IMR-90 (cell line): Measurements from ENCODE around the gene SIK2. TPM values are rescaled to one million over a fixed set of nuclear protein-coding genes. Genes with fewer than 3 reads are reported as not detected.

Experiments
- ATAC-seq: fragments of 200-7000 bp; cut with Tn5 transposase; 2 replicates; pipeline ENCODE4 v1.9.1; 2020; ENCODE audit warnings: low read depth, mild to moderate bottlenecking, moderate library complexity
- BruUV-seq: library from RNA; stranded (reverse); fragments of 400-500 nt; replicated peaks from 2 replicates; lab custom pipeline; 2021; lab: Mats Ljungman, UMichigan
- CTCF ChIA-PET: fragments of 300-600 bp; formaldehyde crosslinking; extraction: SDS; loops from one replicate; lab custom pipeline; 2021; ENCODE audit warnings: antibody characterized with exemption; lab: Yijun Ruan, JAX
- POLR2A ChIA-PET: fragments of 300-600 bp; sonication (Branson Sonifier 250); formaldehyde crosslinking; loops from one replicate; lab custom pipeline; 2022; ENCODE audit warnings: antibody characterized with exemption; ENCODE audit not compliant: unreplicated experiment; lab: Charles Lee
- DNase-seq: peaks from one replicate; pipeline ENCODE4 v3.0.0; 2013
- H2AFZ ChIP-seq: replicated peaks from 2 replicates; pipeline ENCODE3; 2013; ENCODE audit warnings: low read length, mild to moderate bottlenecking; ENCODE audit not compliant: poor library complexity
- H2AK5ac ChIP-seq: 2 replicates; pipeline ENCODE4 v1.6.1; 2013; ENCODE audit warnings: low read depth, low read length, inconsistent platforms
- H2AK9ac ChIP-seq: replicated peaks from 2 replicates; pipeline ENCODE3; 2013; ENCODE audit warnings: mild to moderate bottlenecking, low read depth, low read length, moderate library complexity; ENCODE audit not compliant: poor library complexity
- H2BK120ac ChIP-seq: 2 replicates; pipeline ENCODE4 v1.6.1; 2013; ENCODE audit warnings: low read depth, low read length, inconsistent platforms
- H2BK15ac ChIP-seq: 3 replicates; pipeline ENCODE4 v1.6.1; 2013; ENCODE audit warnings: low read depth, low read length, inconsistent platforms
- H2BK20ac ChIP-seq: 2 replicates; pipeline ENCODE4 v1.6.1; 2013; ENCODE audit warnings: low read depth, mild to moderate bottlenecking, inconsistent platforms, low read length, moderate library complexity
- H2BK5ac ChIP-seq: 2 replicates; pipeline ENCODE4 v1.6.1; 2013; ENCODE audit warnings: mild to moderate bottlenecking, low read depth, low read length, inconsistent platforms; ENCODE audit not compliant: poor library complexity, severe bottlenecking
- H3K14ac ChIP-seq: replicated peaks from 2 replicates; pipeline ENCODE4 v1.6.1; 2013; ENCODE audit warnings: low read depth, low read length, inconsistent platforms
- H3K18ac ChIP-seq: 2 replicates; pipeline ENCODE4 v1.6.1; 2013; ENCODE audit warnings: low read depth, low read length, control low read depth
- H3K23ac ChIP-seq: 2 replicates; pipeline ENCODE4 v1.6.1; 2013; ENCODE audit warnings: low read depth, low read length, inconsistent platforms
- H3K27ac ChIP-seq: 2 replicates; pipeline ENCODE4 v1.5.1; 2013; ENCODE audit warnings: mild to moderate bottlenecking, control low read depth, low read length; ENCODE audit not compliant: insufficient read depth
- H3K27me3 ChIP-seq: 2 replicates; pipeline ENCODE4 v1.6.1; 2013; ENCODE audit warnings: low read length; ENCODE audit not compliant: control insufficient read depth, insufficient read depth
- H3K36me3 ChIP-seq: 2 replicates; pipeline ENCODE4 v1.6.1; 2013; ENCODE audit warnings: low read length, mixed read lengths; ENCODE audit not compliant: control insufficient read depth, insufficient read depth
- H3K4ac ChIP-seq: 2 replicates; pipeline ENCODE4 v1.6.1; 2013; ENCODE audit warnings: low read depth, low read length, inconsistent platforms
- H3K4me1 ChIP-seq: 2 replicates; pipeline ENCODE4 v1.6.1; 2013; ENCODE audit warnings: low read length, mixed read lengths; ENCODE audit not compliant: control insufficient read depth, insufficient read depth
- H3K4me2 ChIP-seq: 2 replicates; pipeline ENCODE4 v1.6.1; 2013; ENCODE audit warnings: low read depth, mild to moderate bottlenecking, control low read depth, low read length, moderate library complexity
- H3K4me3 ChIP-seq: 2 replicates; pipeline ENCODE4 v1.5.1; 2013; ENCODE audit warnings: low read depth, mild to moderate bottlenecking, control low read depth, low read length, moderate library complexity; ENCODE audit not compliant: insufficient read depth
- H3K56ac ChIP-seq: 2 replicates; pipeline ENCODE4 v1.6.1; 2013; ENCODE audit warnings: low read length, inconsistent platforms; ENCODE audit not compliant: insufficient read depth; ENCODE audit errors: extremely low read depth
- H3K79me1 ChIP-seq, 2 experiments: 2 replicates each; pipeline ENCODE4 v1.6.1; 2013; ENCODE audit warnings: low read length in 2 of 2, inconsistent platforms in 1 of 2, low read depth in 1 of 2
- H3K9ac ChIP-seq: 2 replicates; pipeline ENCODE4 v1.6.1; 2013; ENCODE audit warnings: low read depth, low read length, control low read depth
- H3K9me1 ChIP-seq: 2 replicates; pipeline ENCODE4 v1.6.1; 2013; ENCODE audit warnings: low read length, inconsistent platforms; ENCODE audit not compliant: insufficient read depth
- H3K9me3 ChIP-seq: 2 replicates; pipeline ENCODE4 v1.6.1; 2013; ENCODE audit warnings: low read length; ENCODE audit not compliant: control insufficient read depth, insufficient read depth
- H4K20me1 ChIP-seq: 2 replicates; pipeline ENCODE4 v1.6.1; 2013; ENCODE audit warnings: low read length, inconsistent platforms; ENCODE audit not compliant: insufficient read depth
- H4K5ac ChIP-seq: 2 replicates; pipeline ENCODE4 v1.6.1; 2013; ENCODE audit warnings: mild to moderate bottlenecking, low read depth, low read length, control low read depth
- H4K8ac ChIP-seq, 2 experiments: 2 replicates each; pipeline ENCODE4 v1.6.1; 2013; ENCODE audit warnings: low read depth in 2 of 2, low read length in 2 of 2, control low read depth in 1 of 2, inconsistent platforms in 1 of 2
- H4K91ac ChIP-seq: 2 replicates; pipeline ENCODE4 v1.6.1; 2013; ENCODE audit warnings: low read depth, low read length, inconsistent platforms; ENCODE audit not compliant: insufficient read depth
- BHLHE40 ChIP-seq: fragments of 150-350 bp; IDR thresholded peaks from 2 replicates; pipeline ENCODE4 v1.6.1; 2016; ENCODE audit warnings: mild to moderate bottlenecking, low read depth, low read length
- CHD1 ChIP-seq: IDR thresholded peaks from 2 replicates; pipeline ENCODE4 v1.6.1; 2012; ENCODE audit warnings: low read depth, low read length, improper control_type of control experiment
- MXI1 ChIP-seq: IDR thresholded peaks from 2 replicates; pipeline ENCODE4 v1.6.1; 2012; ENCODE audit warnings: low read depth, mild to moderate bottlenecking, low read length, moderate library complexity, borderline replicate concordance
- NFE2L2 ChIP-seq: fragments of 150-350 bp; IDR thresholded peaks from 2 replicates; pipeline ENCODE4 v1.6.1; 2016; ENCODE audit warnings: low read depth, mild to moderate bottlenecking, low read length
- POLR2A ChIP-seq: IDR thresholded peaks from 2 replicates; pipeline ENCODE4 v1.6.1; 2012; ENCODE audit warnings: mild to moderate bottlenecking, low read depth, low read length
- RFX5 ChIP-seq: IDR thresholded peaks from 2 replicates; pipeline ENCODE4 v1.8.0; 2012; ENCODE audit warnings: low read depth, mild to moderate bottlenecking, low read length, moderate library complexity
- SMC3 ChIP-seq: fragments of 150-350 bp; IDR thresholded peaks from 2 replicates; pipeline ENCODE4 v1.6.1; 2016; ENCODE audit warnings: low read depth, mild to moderate bottlenecking, antibody characterized with exemption, low read length, moderate library complexity
- WGBS, 2 experiments: methylation state at CpG; one replicate each; pipeline versions ENCODE4 v1.1.5 to v1.1.7; 2013; ENCODE audit warnings: missing lambda C conversion rate in 2 of 2; ENCODE audit not compliant: insufficient read length in 1 of 2; ENCODE audit errors: extremely low coverage in 2 of 2; 5-methylcytosine and 5-hydroxymethylcytosine counted together
- dilution Hi-C: fragments of 300-500 bp; cut with HindIII; formaldehyde crosslinking; loops from one replicate; pipeline ENCODE4 v1.14.3; 2018; ENCODE audit warnings: low sequenced_read_pairs; ENCODE audit not compliant: unreplicated experiment
- in situ Hi-C: fragments of 300-500 bp; cut with MboI; formaldehyde crosslinking; loops from 3 replicates; pipeline ENCODE4 v1.14.3; 2019; ENCODE audit warnings: low sequenced_read_pairs, inconsistent platforms, mixed read lengths
- intact Hi-C: fragments of 100-400 bp; cut with micrococcal nuclease; formaldehyde crosslinking; loops from 2 replicates; pipeline ENCODE4 v1.10.0; 2022
- polyA plus RNA-seq, 3 experiments: library from polyadenylated mRNA; depleted of rRNA; stranded (reverse); fragments of >200 nt; gene quantifications; 2 replicates each; pipeline ENCODE4 v1.2.3, GENCODE V29; 2012; ENCODE audit warnings: low replicate concordance in 1 of 3
- total RNA-seq: library from RNA; depleted of rRNA; stranded (reverse); fragments of >200 nt; gene quantifications from 2 replicates; pipeline ENCODE4 v1.2.3, GENCODE V29; 2012
- TF ChIP-seq, protein P1 (sequence below): fragments of 150-350 bp; IDR thresholded peaks from 2 replicates; pipeline ENCODE4 v1.6.1; 2017; ENCODE audit warnings: mild to moderate bottlenecking, antibody characterized with exemption, low read length, low read depth
- TF ChIP-seq, protein P2 (sequence below): fragments of 150-350 bp; IDR thresholded peaks from 2 replicates; pipeline ENCODE4 v1.6.1; 2016; ENCODE audit warnings: low read depth, mild to moderate bottlenecking, low read length, moderate library complexity, borderline replicate concordance

The SIK2 gene
- total and polyA plus RNA-seq, 2 of the 4 experiments (the other 2 are of a cell fraction) = 7.9 to 10.4 TPM

DNA sequence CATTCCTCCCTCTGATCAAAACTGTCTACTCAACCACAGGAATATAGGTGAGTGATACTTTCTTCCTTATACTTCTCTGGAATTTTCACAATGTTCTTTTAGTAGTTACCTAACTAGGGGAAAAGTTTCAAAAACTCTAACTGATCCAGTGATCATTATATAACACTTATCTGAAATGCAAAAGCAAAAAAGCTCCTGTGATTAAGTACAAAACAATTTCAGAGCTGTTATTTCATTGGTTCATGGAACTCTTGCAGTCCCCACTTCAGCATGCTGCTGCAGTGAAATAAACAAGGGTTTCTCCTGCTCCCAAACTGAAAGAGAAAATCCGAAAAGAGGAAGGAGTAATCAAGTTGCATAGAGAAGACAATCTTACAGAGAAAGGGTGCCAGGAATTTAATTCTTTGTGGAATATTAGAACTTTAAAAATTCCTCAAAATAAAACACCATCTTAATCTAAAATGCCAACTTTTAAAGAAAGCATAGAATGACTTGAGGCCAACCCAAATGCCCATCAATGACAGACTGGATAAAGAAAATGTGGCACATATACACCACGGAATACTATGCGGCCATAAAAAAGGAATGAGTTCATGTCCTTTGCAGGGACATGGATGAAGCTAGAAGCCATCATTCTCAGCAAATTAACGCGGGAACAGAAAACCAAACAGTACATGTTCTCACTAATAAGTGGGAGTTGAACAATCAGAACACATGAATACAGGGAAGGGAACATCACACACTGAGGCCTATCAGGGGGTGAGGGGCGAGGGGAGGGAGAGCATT lies 143.7 kb downstream of the SIK2 start (continued):
- TF ChIP-seq MXI1 (no peak), RFX5 (no peak)

DNA sequence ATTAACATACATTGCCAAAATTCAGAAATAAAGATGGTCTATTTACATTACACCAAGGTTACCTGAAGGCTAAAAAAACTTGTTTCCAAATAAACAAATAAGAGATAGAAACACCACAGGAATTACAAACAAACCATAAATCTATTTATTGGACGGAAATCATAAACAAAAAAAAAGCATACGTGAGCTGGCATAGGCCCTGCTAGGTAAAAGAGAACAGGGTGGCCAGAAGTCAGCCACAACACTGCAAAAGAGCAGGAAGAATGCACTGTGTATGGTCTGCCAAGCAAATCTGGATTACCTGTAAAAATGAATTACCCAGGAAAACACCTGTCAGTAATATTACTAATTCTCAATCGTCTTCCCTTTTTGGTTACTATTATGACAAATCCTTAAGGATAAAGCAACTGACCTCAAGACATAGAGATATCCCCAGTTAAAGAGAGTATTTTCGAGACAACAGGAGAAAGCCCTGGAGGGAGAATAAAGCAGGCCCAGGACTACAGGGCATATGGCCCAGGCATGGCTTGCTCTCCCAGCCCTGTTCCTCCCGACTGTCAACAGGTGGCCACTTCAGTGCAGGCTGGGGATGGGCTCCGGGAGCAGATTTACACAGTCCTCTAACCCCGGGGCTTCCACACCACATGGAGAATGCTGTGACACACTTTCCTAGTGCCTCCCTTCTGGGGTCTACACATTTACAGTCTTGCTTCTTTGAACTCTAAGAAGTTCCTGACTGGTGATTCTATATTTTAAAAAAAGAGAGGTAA lies 146.0 kb downstream of the SIK2 start:
- dilution Hi-C loops (no loop called here), in situ Hi-C loops (no loop called here), intact Hi-C loops (no loop called here)
- H4K5ac ChIP-seq = no peak overlapping the region
- H3K36me3 ChIP-seq = peaks cover 45% of the 10 kb centered on the region
- H4K8ac ChIP-seq = no peak overlapping the region; a peak in 1 of 4 replicates
- peaks cover 17% of the 10 kb centered on the region for H3K9me1 ChIP-seq
- H3K56ac ChIP-seq = no peak overlapping the region
- H3K27me3 ChIP-seq = no peaks in the 10 kb centered on the region
- H4K20me1 ChIP-seq = no peaks in the 10 kb centered on the region
- no peak overlapping the region for H2AK5ac ChIP-seq
- no peak overlapping the region for H3K14ac ChIP-seq
- no peak overlapping the region for H2AK9ac ChIP-seq
- no peak overlapping the region for H4K91ac ChIP-seq
- CTCF ChIA-PET = interaction anchor here (1.1 to 1.5 kb wide), 2 partner anchors 11 to 15 kb away, joined by 3 read pairs; no protein-coding TSS in a partner anchor
- H2BK5ac ChIP-seq = no peak overlapping the region
- H3K4me2 ChIP-seq = no peak overlapping the region
- WGBS, 2 experiments = no CpG with 5 or more reads among the region's 7 CpGs
- H3K4ac ChIP-seq = 0 out of 2 replicates have a peak overlapping the region, but pooled peaks have one; percentile 15
- no peak overlapping the region for H2BK15ac ChIP-seq
- H2BK20ac ChIP-seq = no peak overlapping the region
- H3K27ac ChIP-seq = peak overlapping the region; percentile 14; the same call in 1 of the 2 replicates
- no peak overlapping the region for H3K4me3 ChIP-seq
- TF ChIP-seq CHD1 (no peak), BHLHE40 (no peak), RFX5 (no peak), POLR2A (no peak), NFE2L2 (no peak), SMC3 (no peak)
- TF ChIP-seq, protein P1, sequence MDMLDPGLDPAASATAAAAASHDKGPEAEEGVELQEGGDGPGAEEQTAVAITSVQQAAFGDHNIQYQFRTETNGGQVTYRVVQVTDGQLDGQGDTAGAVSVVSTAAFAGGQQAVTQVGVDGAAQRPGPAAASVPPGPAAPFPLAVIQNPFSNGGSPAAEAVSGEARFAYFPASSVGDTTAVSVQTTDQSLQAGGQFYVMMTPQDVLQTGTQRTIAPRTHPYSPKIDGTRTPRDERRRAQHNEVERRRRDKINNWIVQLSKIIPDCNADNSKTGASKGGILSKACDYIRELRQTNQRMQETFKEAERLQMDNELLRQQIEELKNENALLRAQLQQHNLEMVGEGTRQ = no peak
- TF ChIP-seq, protein P2, sequence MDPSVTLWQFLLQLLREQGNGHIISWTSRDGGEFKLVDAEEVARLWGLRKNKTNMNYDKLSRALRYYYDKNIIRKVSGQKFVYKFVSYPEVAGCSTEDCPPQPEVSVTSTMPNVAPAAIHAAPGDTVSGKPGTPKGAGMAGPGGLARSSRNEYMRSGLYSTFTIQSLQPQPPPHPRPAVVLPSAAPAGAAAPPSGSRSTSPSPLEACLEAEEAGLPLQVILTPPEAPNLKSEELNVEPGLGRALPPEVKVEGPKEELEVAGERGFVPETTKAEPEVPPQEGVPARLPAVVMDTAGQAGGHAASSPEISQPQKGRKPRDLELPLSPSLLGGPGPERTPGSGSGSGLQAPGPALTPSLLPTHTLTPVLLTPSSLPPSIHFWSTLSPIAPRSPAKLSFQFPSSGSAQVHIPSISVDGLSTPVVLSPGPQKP = no peak
- H3K79me1 ChIP-seq = peaks cover 35 to 45% of the 10 kb centered on the region in 2 experiments
- no TSS peak for BruUV-seq
- POLR2A ChIA-PET = no interaction called here
- DNase-seq (no peak), ATAC-seq (no peak)
- peaks cover 8% of the 10 kb centered on the region for H3K4me1 ChIP-seq
- H2AFZ ChIP-seq = no peak overlapping the region
- H3K9ac ChIP-seq = no peak overlapping the region
- H3K18ac ChIP-seq = no peak overlapping the region
- no peaks in the 10 kb centered on the region for H3K9me3 ChIP-seq
- H2BK120ac ChIP-seq = no peak overlapping the region
- no peak overlapping the region for H3K23ac ChIP-seq
